OCI-LY1 (cell line): ENCODE measurements around the gene TNRC6C.

Experiments used
- H2AFZ ChIP-seq: fragments of 200-600 bp; sonication (generic), shearing (Covaris generic); 2 replicates; pipeline ENCODE4 v1.6.0; 2014; ENCODE audit warnings: antibody characterized with exemption, mild to moderate bottlenecking, low read length
- H3F3A ChIP-seq: fragments of 200-600 bp; sonication (generic), shearing (Covaris generic); 2 replicates; pipeline ENCODE4 v1.6.0; 2014; ENCODE audit warnings: mild to moderate bottlenecking, antibody characterized with exemption, low read length, moderate library complexity; ENCODE audit not compliant: insufficient read depth
- H3K27ac ChIP-seq: fragments of 200-600 bp; sonication (generic); 2 replicates; pipeline ENCODE4 v1.5.1; 2014; ENCODE audit warnings: low read length, mixed run types, mild to moderate bottlenecking, low read depth; ENCODE audit not compliant: poor library complexity, severe bottlenecking
- H3K27me3 ChIP-seq: fragments of 200-600 bp; sonication (generic); 2 replicates; pipeline ENCODE4 v1.6.0; 2014; ENCODE audit warnings: antibody characterized with exemption, mild to moderate bottlenecking, low read length, moderate library complexity; ENCODE audit not compliant: insufficient read depth
- H3K36me3 ChIP-seq: fragments of 200-600 bp; sonication (generic); 2 replicates; pipeline ENCODE4 v1.6.1; 2014; ENCODE audit warnings: mild to moderate bottlenecking, antibody characterized with exemption, low read length, moderate library complexity, mixed read lengths; ENCODE audit not compliant: insufficient read depth
- H3K4me1 ChIP-seq: fragments of 200-600 bp; sonication (generic); 2 replicates; pipeline ENCODE4 v1.5.1; 2014; ENCODE audit warnings: mild to moderate bottlenecking, low read length, moderate library complexity; ENCODE audit not compliant: insufficient read depth, severe bottlenecking
- H3K4me2 ChIP-seq: fragments of 200-600 bp; sonication (generic), shearing (Covaris generic); 2 replicates; pipeline ENCODE4 v1.6.1; 2014; ENCODE audit warnings: low read length
- H3K4me3 ChIP-seq: fragments of 200-600 bp; sonication (generic); 2 replicates; pipeline ENCODE4 v1.5.1; 2014; ENCODE audit warnings: low read length, low read depth, mild to moderate bottlenecking, mixed read lengths; ENCODE audit not compliant: poor library complexity, severe bottlenecking
- H3K79me2 ChIP-seq: fragments of 200-600 bp; shearing (Covaris generic); 2 replicates; pipeline ENCODE4 v1.6.1; 2016; ENCODE audit warnings: mixed run types, low read length, mixed read lengths; ENCODE audit not compliant: insufficient read depth
- H3K9ac ChIP-seq: fragments of 200-600 bp; sonication (generic), shearing (Covaris generic); 2 replicates; pipeline ENCODE4 v1.6.1; 2014; ENCODE audit warnings: mild to moderate bottlenecking, low read length, mixed read lengths
- H3K9me2 ChIP-seq: fragments of 200-600 bp; sonication (generic), shearing (Covaris generic); 2 replicates; pipeline ENCODE4 v1.6.1; 2014; ENCODE audit warnings: low read depth, mild to moderate bottlenecking, low read length, mixed read lengths
- H3K9me3 ChIP-seq: fragments of 200-600 bp; shearing (Covaris generic); 2 replicates; pipeline ENCODE4 v1.6.1; 2014; ENCODE audit warnings: low read length, mixed read lengths
- H4K20me1 ChIP-seq: fragments of 200-600 bp; sonication (generic), shearing (Covaris generic); 2 replicates; pipeline ENCODE4 v1.6.0; 2016; ENCODE audit warnings: mild to moderate bottlenecking, low read length; ENCODE audit not compliant: insufficient read depth
- CTCF ChIP-seq: fragments of 200-600 bp; sonication (generic), shearing (Covaris generic); IDR thresholded peaks from 2 replicates; pipeline ENCODE4 v1.5.1; 2017; ENCODE audit warnings: mild to moderate bottlenecking, antibody characterized with exemption, low read length, moderate library complexity, mixed read lengths
- EZH2 ChIP-seq: fragments of 200-600 bp; sonication (generic), shearing (Covaris generic); IDR thresholded peaks from 2 replicates; pipeline ENCODE4 v1.8.0; 2017; ENCODE audit warnings: borderline replicate concordance, mixed run types, mild to moderate bottlenecking, antibody characterized with exemption, low read length, moderate library complexity, mixed read lengths

TNRC6C gene

GRCh38 chr17:77951123-77951522, 7.4 kb upstream of the TNRC6C start:
- no peaks in the 10 kb centered on the region for H3K27me3 ChIP-seq
- H3K79me2 ChIP-seq: no peaks in the 10 kb centered on the region

GRCh38 chr17:77952368-77952767, 6.1 kb upstream of the TNRC6C start:
- H3K4me1 ChIP-seq: peaks cover 3% of the 10 kb centered on the region
- H3K9ac ChIP-seq: no peak overlapping the region
- no peaks in the 10 kb centered on the region for H3K36me3 ChIP-seq
- no peaks in the 10 kb centered on the region for H3K9me3 ChIP-seq
- H3K27me3 ChIP-seq: no peaks in the 10 kb centered on the region
- no peaks in the 10 kb centered on the region for H3K9me2 ChIP-seq
- no peaks in the 10 kb centered on the region for H3F3A ChIP-seq
- no peak overlapping the region for H3K4me3 ChIP-seq
- H3K4me2 ChIP-seq: no peak overlapping the region
- H3K27ac ChIP-seq: no peak overlapping the region
- TF ChIP-seq EZH2 (no peak), CTCF (no peak)
- H2AFZ ChIP-seq: no peak overlapping the region
- H4K20me1 ChIP-seq: no peaks in the 10 kb centered on the region
- no peaks in the 10 kb centered on the region for H3K79me2 ChIP-seq

More at GRCh38 chr17:77951123-77951522, 7.4 kb upstream of the TNRC6C start:
- Histone ChIP-seq H4K20me1 (no peaks in the 10 kb centered on the region), H3F3A (no peaks in the 10 kb centered on the region), H3K36me3 (no peaks in the 10 kb centered on the region), H3K4me1 (no peaks in the 10 kb centered on the region), H3K4me3 (no peak overlapping the region), H3K9ac (no peak overlapping the region), H3K9me2 (no peaks in the 10 kb centered on the region), H3K27ac (no peak overlapping the region), H2AFZ (no peak overlapping the region), H3K9me3 (no peaks in the 10 kb centered on the region), H3K4me2 (no peak overlapping the region)
- TF ChIP-seq EZH2 (no peak), CTCF (no peak)

GRCh38 chr17:77957235-77957856, 1.2 kb upstream of the TNRC6C start:
- Histone ChIP-seq H4K20me1 (no peaks in the 10 kb centered on the region), H3K79me2 (no peaks in the 10 kb centered on the region), H3K9me3 (0 out of 2 replicates have a peak, but pooled peaks cover 3% of the 10 kb centered on the region), H3K4me2 (peak overlapping the region; percentile 75), H3K4me3 (peak overlapping the region; percentile 63), H3K27ac (no peak overlapping the region), H3K9ac (peak overlapping the region; percentile 52; the same call in 1 of the 2 replicates), H3K36me3 (peaks cover 18% of the 10 kb centered on the region; the same call in 1 of the 2 replicates), H3F3A (no peaks in the 10 kb centered on the region), H3K27me3 (peaks cover 13% of the 10 kb centered on the region; the same call in 1 of the 2 replicates), H3K9me2 (no peaks in the 10 kb centered on the region), H2AFZ (no peak overlapping the region), H3K4me1 (peaks cover 21% of the 10 kb centered on the region)
- no peak for TF ChIP-seq EZH2

GRCh38 chr17:77958716-77959125, 218 bp downstream of the TNRC6C start:
- TF ChIP-seq CTCF (no peak), EZH2 (no peak)
- no peak overlapping the region for H3K4me2 ChIP-seq
- H4K20me1 ChIP-seq: no peaks in the 10 kb centered on the region
- H3K27ac ChIP-seq: no peak overlapping the region
- H2AFZ ChIP-seq: no peak overlapping the region
- no peak overlapping the region for H3K9ac ChIP-seq
- no peaks in the 10 kb centered on the region for H3K9me2 ChIP-seq
- 0 out of 2 replicates have a peak, but pooled peaks cover 3% of the 10 kb centered on the region for H3K9me3 ChIP-seq
- H3K4me3 ChIP-seq: peak overlapping the region; percentile 63
- H3K36me3 ChIP-seq: peaks cover 18% of the 10 kb centered on the region; the same call in 1 of the 2 replicates
- peaks cover 13% of the 10 kb centered on the region; the same call in 1 of the 2 replicates for H3K27me3 ChIP-seq
- peaks cover 21% of the 10 kb centered on the region for H3K4me1 ChIP-seq
- H3K79me2 ChIP-seq: no peaks in the 10 kb centered on the region
- no peaks in the 10 kb centered on the region for H3F3A ChIP-seq
